Measurements from ENCODE around the gene PAX7.

DNA sequence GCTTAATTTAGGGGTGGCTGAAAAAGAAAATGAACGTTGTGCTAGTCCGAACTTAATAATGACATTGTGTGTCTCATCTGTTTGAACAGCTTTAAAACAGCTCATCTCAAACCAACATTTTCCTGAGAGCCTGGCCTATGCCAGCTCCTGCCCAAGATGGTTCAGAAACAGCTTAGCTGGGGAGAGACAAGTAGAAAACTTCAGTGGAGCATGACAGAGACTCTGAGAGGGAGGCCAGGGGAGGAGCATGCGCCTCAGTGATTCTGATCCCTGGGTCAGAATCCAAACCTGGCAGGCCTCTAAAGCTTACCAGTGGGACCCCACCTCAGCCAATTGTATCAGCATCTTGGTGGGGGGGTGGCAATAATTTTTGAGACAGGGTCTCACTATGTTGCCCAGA is 129.5 kb downstream of the PAX7 start:
- TF ChIP-seq, protein P1, sequence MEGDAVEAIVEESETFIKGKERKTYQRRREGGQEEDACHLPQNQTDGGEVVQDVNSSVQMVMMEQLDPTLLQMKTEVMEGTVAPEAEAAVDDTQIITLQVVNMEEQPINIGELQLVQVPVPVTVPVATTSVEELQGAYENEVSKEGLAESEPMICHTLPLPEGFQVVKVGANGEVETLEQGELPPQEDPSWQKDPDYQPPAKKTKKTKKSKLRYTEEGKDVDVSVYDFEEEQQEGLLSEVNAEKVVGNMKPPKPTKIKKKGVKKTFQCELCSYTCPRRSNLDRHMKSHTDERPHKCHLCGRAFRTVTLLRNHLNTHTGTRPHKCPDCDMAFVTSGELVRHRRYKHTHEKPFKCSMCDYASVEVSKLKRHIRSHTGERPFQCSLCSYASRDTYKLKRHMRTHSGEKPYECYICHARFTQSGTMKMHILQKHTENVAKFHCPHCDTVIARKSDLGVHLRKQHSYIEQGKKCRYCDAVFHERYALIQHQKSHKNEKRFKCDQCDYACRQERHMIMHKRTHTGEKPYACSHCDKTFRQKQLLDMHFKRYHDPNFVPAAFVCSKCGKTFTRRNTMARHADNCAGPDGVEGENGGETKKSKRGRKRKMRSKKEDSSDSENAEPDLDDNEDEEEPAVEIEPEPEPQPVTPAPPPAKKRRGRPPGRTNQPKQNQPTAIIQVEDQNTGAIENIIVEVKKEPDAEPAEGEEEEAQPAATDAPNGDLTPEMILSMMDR (IDR thresholded peaks at IDR 0.05) = no peak
- TF ChIP-seq POLR2AphosphoS5 (IDR thresholded peaks at IDR 0.05) (no peak), POLR2A (IDR thresholded peaks at IDR 0.05) (no peak)

All from sigmoid colon (tissue), 4 donors.